ENCODE data around the gene SHROOM3.
A peak's percentile ranks its signal among the peaks of the same experiment; 100 is the strongest.

The SHROOM3 gene

GRCh38 chr4:76544725-76545124 lies 109.7 kb downstream of the SHROOM3 start:
- DNase-seq = peak; percentile 70

- peak; percentile 81 for DNase-seq
Measured at GRCh38 chr4:76545226-76545884, 110.3 kb downstream of the SHROOM3 start.

- DNase-seq = no peak
Measured at GRCh38 chr4:76546327-76546726, 111.3 kb downstream of the SHROOM3 start.

GRCh38 chr4:76546759-76547742 lies 112.0 kb downstream of the SHROOM3 start:
- DNase-seq = peak; percentile 87

- peak; percentile 48 for DNase-seq
Measured at GRCh38 chr4:76548704-76549103, 113.7 kb downstream of the SHROOM3 start.

GRCh38 chr4:76549765-76550164 lies 114.7 kb downstream of the SHROOM3 start:
- no peak for DNase-seq

GRCh38 chr4:76550966-76551780 lies 116.1 kb downstream of the SHROOM3 start:
- DNase-seq = peak; percentile 50

GRCh38 chr4:76554630-76555029 lies 119.6 kb downstream of the SHROOM3 start:
- no peak for DNase-seq

GRCh38 chr4:76556452-76556851 lies 121.4 kb downstream of the SHROOM3 start:
- DNase-seq = no peak

- DNase-seq = no peak
Measured at GRCh38 chr4:76558396-76559235, 123.6 kb downstream of the SHROOM3 start.

GRCh38 chr4:76559236-76560071 lies 124.4 kb downstream of the SHROOM3 start:
- peak; percentile 57 for DNase-seq

- peak; percentile 87 for DNase-seq
Measured at GRCh38 chr4:76562161-76562560, 127.1 kb downstream of the SHROOM3 start.

- peak; percentile 69 for DNase-seq
Measured at GRCh38 chr4:76562836-76563453, 127.9 kb downstream of the SHROOM3 start.

- DNase-seq = peak; percentile 25
Measured at GRCh38 chr4:76563454-76564122, 128.6 kb downstream of the SHROOM3 start.

- peak; percentile 31 for DNase-seq
Measured at GRCh38 chr4:76564123-76564915, 129.3 kb downstream of the SHROOM3 start.

GRCh38 chr4:76568262-76568661 lies 133.2 kb downstream of the SHROOM3 start:
- DNase-seq = no peak

- no peak for DNase-seq
Measured at GRCh38 chr4:76569225-76569624, 134.2 kb downstream of the SHROOM3 start.

- no peak for DNase-seq
Measured at GRCh38 chr4:76569706-76570105, 134.7 kb downstream of the SHROOM3 start.

Data from kidney glomerular epithelial cell (primary cell).